Small intestine (tissue), 7 donors: Measurements from ENCODE around the gene MAP7D3. TPM values are rescaled to one million over a fixed set of nuclear protein-coding genes. Genes with fewer than 3 reads are reported as not detected.
A peak's percentile ranks its signal among the peaks of the same experiment; 100 is the strongest.

Source experiments
- DNase-seq, 2 donors: peaks; one replicate each; pipeline versions ENCODE4 v3.0.0 to v3.0.0-alpha.2; 2013
- FAIRE-seq: peaks from 2 replicates; lab custom pipeline; 2012; peaks lifted over from hg19 to GRCh38; lab: Jason Lieb, UNC
- H3K27ac ChIP-seq, 3 donors: one replicate each; pipeline ENCODE4 v1.5.1; 2013; ENCODE audit warnings: low read length in 2 of 3, mild to moderate bottlenecking in 2 of 3, control low read depth in 1 of 3, inconsistent platforms in 1 of 3, low read depth in 1 of 3, moderate library complexity in 1 of 3
- H3K27me3 ChIP-seq, 3 donors: one replicate each; pipeline ENCODE4 v1.6.1; 2013; ENCODE audit warnings: low read length in 3 of 3, inconsistent platforms in 1 of 3; ENCODE audit not compliant: control insufficient read depth in 3 of 3, insufficient read depth in 3 of 3
- H3K36me3 ChIP-seq, 3 donors: one replicate each; pipeline ENCODE4 v1.6.1; 2013; ENCODE audit warnings: low read length in 3 of 3, inconsistent platforms in 1 of 3, low read depth in 1 of 3, mild to moderate bottlenecking in 1 of 3, moderate library complexity in 1 of 3; ENCODE audit not compliant: control insufficient read depth in 3 of 3, insufficient read depth in 2 of 3
- H3K4me1 ChIP-seq, 3 donors: one replicate each; pipeline ENCODE4 v1.6.1; 2013; ENCODE audit warnings: low read length in 2 of 3, inconsistent platforms in 1 of 3, low read depth in 1 of 3, mild to moderate bottlenecking in 1 of 3, moderate library complexity in 1 of 3; ENCODE audit not compliant: control insufficient read depth in 3 of 3, insufficient read depth in 2 of 3
- H3K4me3 ChIP-seq, 3 donors: one replicate each; pipeline ENCODE4 v1.5.1; 2013; ENCODE audit warnings: low read length in 3 of 3, control low read depth in 1 of 3, inconsistent platforms in 1 of 3, low read depth in 1 of 3, mild to moderate bottlenecking in 1 of 3, moderate library complexity in 1 of 3
- H3K9me3 ChIP-seq, 2 donors: one replicate each; pipeline ENCODE4 v1.6.1; 2013; ENCODE audit warnings: low read depth in 1 of 2, low read length in 1 of 2; ENCODE audit not compliant: control insufficient read depth in 2 of 2, insufficient read depth in 1 of 2
- WGBS, 3 donors: extraction: QIAGEN DNeasy Blood & Tissue Kit; methylation state at CpG; one replicate each; pipeline ENCODE4 v1.1.7; 2013; 5-methylcytosine and 5-hydroxymethylcytosine counted together
- polyA plus RNA-seq, 4 donors: library from polyadenylated mRNA; stranded (reverse) in 3 of 4; unstranded in 1 of 4; fragments of 200-250 nt in 3 of 4; fragments of 120-200 nt in 1 of 4; gene quantifications; one replicate each; pipeline versions ENCODE4 v1.2.1 to v1.2.3, GENCODE V29; 2013
- donor health status: healthy with polysubstance abuse.
- donor health status: control.
- donor health status: control.
- donor health status: Bipolar disorder and iron deficiency.
- donor health status: healthy.

MAP7D3 gene
- polyA plus RNA-seq, 4 donors, result 0.81 to 3.0 (median 2.7) TPM; not detected in 1

- Histone ChIP-seq H3K27ac (peak overlapping the region in 1 of 3 donors; percentile 4), H3K36me3 (no peaks in the 10 kb centered on the region), H3K9me3 (no peaks in the 10 kb centered on the region), H3K4me3 (no peak overlapping the region), H3K27me3 (no peaks in the 10 kb centered on the region), H3K4me1 (peaks cover 0 to 10% (median 2%) of the 10 kb centered on the region in 3 donors)
- WGBS, 3 donors, result 42 to 57% (median 45%) methylated on average over 3 of the region's 3 CpGs
- DNase-seq, result no peak
- no peak for FAIRE-seq
Observed at GRCh38 chrX:136192839-136193414, 58.3 kb downstream of the MAP7D3 start.

DNA sequence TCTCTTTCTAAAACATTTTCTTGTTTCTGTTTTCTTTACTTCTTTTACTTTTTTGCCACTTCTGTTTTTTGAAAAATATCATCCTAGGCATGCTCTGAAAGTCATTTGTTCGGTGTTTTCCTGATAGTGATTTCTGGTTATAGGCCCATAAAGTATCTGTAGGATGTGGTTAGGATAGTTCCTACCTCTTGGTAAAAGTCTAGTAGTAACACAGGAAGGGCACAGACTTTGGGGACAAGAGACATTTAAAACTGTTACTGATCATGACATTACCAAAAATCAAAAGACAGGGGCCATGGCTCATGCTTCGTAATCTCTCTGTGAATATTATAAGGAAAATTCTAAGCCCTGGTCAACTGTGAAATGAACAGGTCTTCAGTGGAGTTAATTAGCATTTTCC is 59.1 kb downstream of the MAP7D3 start:
- no peaks in the 10 kb centered on the region for H3K9me3 ChIP-seq
- H3K27me3 ChIP-seq, result no peaks in the 10 kb centered on the region
- WGBS, 3 donors, result 65 to 88% (median 76%) methylated on average over 2 of the region's 2 CpGs
- no peak overlapping the region for H3K4me3 ChIP-seq
- FAIRE-seq (no peak), DNase-seq (no peak)
- H3K4me1 ChIP-seq, result peaks cover 0 to 10% (median 2%) of the 10 kb centered on the region in 3 donors
- no peak overlapping the region for H3K27ac ChIP-seq
- no peaks in the 10 kb centered on the region for H3K36me3 ChIP-seq

GRCh38 chrX:136191171-136191570 is 60.0 kb downstream of the MAP7D3 start:
- Histone ChIP-seq H3K27ac (peak overlapping the region in 1 of 3 donors; percentile 39), H3K9me3 (no peaks in the 10 kb centered on the region), H3K4me3 (no peak overlapping the region), H3K36me3 (no peaks in the 10 kb centered on the region), H3K4me1 (peaks cover 0 to 10% (median 2%) of the 10 kb centered on the region in 3 donors), H3K27me3 (no peaks in the 10 kb centered on the region)
- WGBS, 3 donors, result 71 to 90% (median 72%) methylated on average over 6 of the region's 6 CpGs
- DNase-seq, result no peak
- no peak for FAIRE-seq

GRCh38 chrX:136190038-136190713 is 61.0 kb downstream of the MAP7D3 start:
- H3K27ac ChIP-seq, result peak overlapping the region in 1 of 3 donors; percentile 2
- WGBS, 3 donors, result 65 to 78% (median 74%) methylated on average over 9 to 10 of the region's 10 CpGs

GRCh38 chrX:136189222-136189621 is 62.0 kb downstream of the MAP7D3 start:
- H3K4me1 ChIP-seq, result peaks cover 0 to 8% (median 0%) of the 10 kb centered on the region in 3 donors
- WGBS, 3 donors, result 21 to 57% (median 48%) methylated on average over 2 of the region's 2 CpGs
- no peaks in the 10 kb centered on the region for H3K27me3 ChIP-seq
- no peaks in the 10 kb centered on the region for H3K36me3 ChIP-seq
- FAIRE-seq (no peak), DNase-seq (peak; percentile 14 to 54)
- H3K4me3 ChIP-seq, result no peak overlapping the region
- no peak overlapping the region for H3K27ac ChIP-seq
- H3K9me3 ChIP-seq, result no peaks in the 10 kb centered on the region

More at GRCh38 chrX:136190038-136190713, 61.0 kb downstream of the MAP7D3 start:
- H3K36me3 ChIP-seq, result no peaks in the 10 kb centered on the region
- DNase-seq (no peak), FAIRE-seq (no peak)
- H3K9me3 ChIP-seq, result no peaks in the 10 kb centered on the region
- H3K4me3 ChIP-seq, result no peak overlapping the region
- peaks cover 0 to 10% (median 2%) of the 10 kb centered on the region in 3 donors for H3K4me1 ChIP-seq
- H3K27me3 ChIP-seq, result no peaks in the 10 kb centered on the region

GRCh38 chrX:136186023-136186413 is 65.2 kb downstream of the MAP7D3 start:
- no peaks in the 10 kb centered on the region for H3K9me3 ChIP-seq
- no peak overlapping the region for H3K4me3 ChIP-seq
- no peak for FAIRE-seq
- H3K36me3 ChIP-seq, result no peaks in the 10 kb centered on the region
- no peaks in the 10 kb centered on the region for H3K4me1 ChIP-seq
- DNase-seq, result no peak
- H3K27ac ChIP-seq, result no peak overlapping the region
- H3K27me3 ChIP-seq, result no peaks in the 10 kb centered on the region
- 40 to 68% (median 50%) methylated on average over 3 of the region's 3 CpGs for WGBS, 3 donors

GRCh38 chrX:136185401-136186022 is 65.7 kb downstream of the MAP7D3 start:
- Histone ChIP-seq H3K36me3 (no peaks in the 10 kb centered on the region), H3K27ac (peak overlapping the region in 1 of 3 donors; percentile 44), H3K27me3 (no peaks in the 10 kb centered on the region), H3K4me1 (no peaks in the 10 kb centered on the region), H3K4me3 (no peak overlapping the region), H3K9me3 (no peaks in the 10 kb centered on the region)
- WGBS, 3 donors, result 8 to 25% (median 19%) methylated on average over 8 of the region's 8 CpGs
- DNase-seq, result no peak
- no peak for FAIRE-seq

- Histone ChIP-seq H3K36me3 (no peaks in the 10 kb centered on the region), H3K9me3 (no peaks in the 10 kb centered on the region), H3K4me1 (no peaks in the 10 kb centered on the region), H3K4me3 (no peak overlapping the region), H3K27ac (no peak overlapping the region), H3K27me3 (no peaks in the 10 kb centered on the region)
- DNase-seq (no peak), FAIRE-seq (no peak)
- 40 to 57% (median 49%) methylated on average over 1 of the region's 1 CpG for WGBS, 3 donors
Observed at GRCh38 chrX:136183917-136184316, 67.3 kb downstream of the MAP7D3 start.
